Measurements from ENCODE around the gene CLIP4. TPM values are rescaled to one million over a fixed set of nuclear protein-coding genes. Genes with fewer than 3 reads are reported as not detected.

Gene CLIP4
- total and polyA plus RNA-seq, 10 of the 15 experiments (the other 5 are each of a cell fraction or from before 2014, with no cell fraction given): 5.5 to 34.9 (median 16.8) TPM

- H3K4me1 ChIP-seq (ENCODE audit: control insufficient read depth, insufficient read depth, low read length): peaks cover 3% of the 10 kb centered on the region; the same call in 1 of the 2 replicates
- TF ChIP-seq SP1 (IDR thresholded peaks at IDR 0.05; ENCODE audit: low read depth, low read length): no peak
- no peak for TF ChIP-seq CREM (IDR thresholded peaks at IDR 0.05; ENCODE audit: low read depth)
- TF ChIP-seq SUPT20H (IDR thresholded peaks at IDR 0.05; ENCODE audit: borderline replicate concordance, control insufficient read depth, low read depth, low read length): no peak
- no peak for TF ChIP-seq EP300 (IDR thresholded peaks at IDR 0.05; ENCODE audit: borderline replicate concordance in 1 of 2, control insufficient read depth in 1 of 2, low read depth in 2 of 2, low read length in 2 of 2)
- no peak for TF ChIP-seq GABPA (IDR thresholded peaks at IDR 0.05; ENCODE audit: low read depth)
- no peak for TF ChIP-seq BHLHE40 (IDR thresholded peaks at IDR 0.05; ENCODE audit: borderline replicate concordance in 1 of 2, low read depth in 2 of 2, low read length in 1 of 2)
- no peak for TF ChIP-seq MYB (IDR thresholded peaks at IDR 0.05; ENCODE audit: borderline replicate concordance, low read depth, low read length)
- no peak for TF ChIP-seq NFXL1 (IDR thresholded peaks at IDR 0.05; ENCODE audit: borderline replicate concordance)
- TF ChIP-seq REST (IDR thresholded peaks at IDR 0.05; ENCODE audit: low read depth, low read length): no peak
- no peak for TF ChIP-seq NR2F1 (conservative IDR thresholded peaks at IDR 0.05)
- no peak for TF ChIP-seq IRF5 (IDR thresholded peaks at IDR 0.05; ENCODE audit: borderline replicate concordance)
- no peak for TF ChIP-seq ZNF687 (IDR thresholded peaks at IDR 0.05)
- no peak for TF ChIP-seq KAT2A (conservative IDR thresholded peaks at IDR 0.05; ENCODE audit: control insufficient read depth, low read depth, low read length)
- in situ Hi-C loops (cut with MboI): no loop called here
- BruUV-seq (replicated peaks): no TSS peak
- DNase-seq (ENCODE audit: low read depth, low spot score) (no peak), FAIRE-seq (no peak), ATAC-seq (no peak)
- no peak overlapping the region for H3K9ac ChIP-seq (ENCODE audit: control insufficient read depth, insufficient read depth, low read length)
- no peak overlapping the region for H3K4me2 ChIP-seq (ENCODE audit: control insufficient read depth, insufficient read depth)
- H4K20me1 ChIP-seq (ENCODE audit: control insufficient read depth, insufficient read depth): no peaks in the 10 kb centered on the region
- no peaks in the 10 kb centered on the region for H3K79me2 ChIP-seq (ENCODE audit: control insufficient read depth, insufficient read depth, low read length)
- SMC1A ChIA-PET (ENCODE audit: uncharacterized antibody, unreplicated experiment): interaction anchor here (0.9 to 1.8 kb wide), 4 partner anchors 18 to 54 kb away, joined by 3 to 10 read pairs (median 4); no protein-coding TSS in a partner anchor
- 38% methylated on average over 14 of the region's 14 CpGs for WGBS (ENCODE audit: insufficient coverage, insufficient replicate concordance, low lambda C conversion rate, missing lambda C conversion rate)
- H3K27me3 ChIP-seq (replicated peaks in 1 of 2; ENCODE audit: control insufficient read depth in 2 of 2, insufficient read depth in 2 of 2, low read length in 1 of 2): no peaks in the 10 kb centered on the region
- peaks cover 5% of the 10 kb centered on the region; the same call in 1 of the 3 replicates for H3K9me3 ChIP-seq (replicated peaks; ENCODE audit: control insufficient read depth, insufficient read depth, low read length)
- no peak overlapping the region for H2AFZ ChIP-seq (ENCODE audit: control insufficient read depth, low read depth, low read length)
- H3K27ac ChIP-seq (ENCODE audit: control insufficient read depth, insufficient read depth): no peak overlapping the region
- H3K36me3 ChIP-seq (ENCODE audit: control insufficient read depth in 2 of 2, insufficient read depth in 2 of 2, low read length in 1 of 2): no peaks in the 10 kb centered on the region; a peak in 1 of 4 replicates
- intact Hi-C loops (cut with micrococcal nuclease; ENCODE audit: unreplicated experiment): no loop called here
- RAD21 ChIA-PET (ENCODE audit: unreplicated experiment): interaction anchor here (0.6 to 1.0 kb wide), 2 partner anchors 23 to 255 kb away, joined by 3 read pairs; no protein-coding TSS in a partner anchor
- no peak overlapping the region for H3K4me3 ChIP-seq
- CTCF ChIA-PET: no interaction called here
- POLR2A ChIA-PET: interaction anchor here (0.6 kb wide), 1 partner anchor 62 kb away, joined by 4 read pairs; no protein-coding TSS in a partner anchor
Measured at GRCh38 chr2:29075894-29076705, 39.1 kb upstream of the CLIP4 start.

Data from GM12878 (cell line).